NCI-H2196 treated with DMSO at 0.1 percent for 48 hours (cell line): ENCODE measurements around the gene TMEM184A.
"Not testable (repeated sequence)": the region's sequence is repeated elsewhere in the genome, so short reads cannot be mapped to it uniquely, and the experiment has no call there.

Experiments used
- DNase-seq: peaks from one replicate; lab custom pipeline; 2025; ENCODE audit not compliant: unreplicated experiment; lab: John Stamatoyannopoulos, UW

The TMEM184A gene

GRCh38 chr7:1590887-1591286, 34.9 kb upstream of the TMEM184A start:
- DNase-seq, result no peak

- DNase-seq, result no peak
Measured at GRCh38 chr7:1590476-1590875, 34.5 kb upstream of the TMEM184A start.

GRCh38 chr7:1588978-1589377, 33.0 kb upstream of the TMEM184A start:
- DNase-seq, result no peak

- DNase-seq, result no peak
Measured at GRCh38 chr7:1587738-1588137, 31.7 kb upstream of the TMEM184A start.

- DNase-seq, result no peak
Measured at GRCh38 chr7:1586827-1587705, 31.1 kb upstream of the TMEM184A start.

- no peak for DNase-seq
Measured at GRCh38 chr7:1586126-1586826, 30.3 kb upstream of the TMEM184A start.

- DNase-seq, result no peak
Measured at GRCh38 chr7:1585142-1585981, 29.4 kb upstream of the TMEM184A start.

GRCh38 chr7:1584700-1585099, 28.7 kb upstream of the TMEM184A start:
- DNase-seq, result no peak

GRCh38 chr7:1583241-1583930, 27.4 kb upstream of the TMEM184A start:
- not testable (repeated sequence) for DNase-seq

GRCh38 chr7:1580422-1581030, 24.5 kb upstream of the TMEM184A start:
- no peak for DNase-seq

- DNase-seq, result peak; percentile 36
Measured at GRCh38 chr7:1579481-1580421, 23.7 kb upstream of the TMEM184A start.

- DNase-seq, result no peak
Measured at GRCh38 chr7:1578513-1578912, 22.5 kb upstream of the TMEM184A start.

GRCh38 chr7:1576521-1577253, 20.7 kb upstream of the TMEM184A start:
- no peak for DNase-seq

- no peak for DNase-seq
Measured at GRCh38 chr7:1575809-1576208, 19.8 kb upstream of the TMEM184A start.

GRCh38 chr7:1572111-1572822, 16.3 kb upstream of the TMEM184A start:
- no peak for DNase-seq

- DNase-seq, result peak; percentile 81
Measured at GRCh38 chr7:1569833-1570632, 14.0 kb upstream of the TMEM184A start, which contains the start of gene PSMG3. Gene PSMG3, minus strand, starts transcription at chr7:1570032. Its CDS starts 693 bp downstream, at chr7:1569339.

- no peak for DNase-seq
Measured at GRCh38 chr7:1569440-1569832, 13.4 kb upstream of the TMEM184A start.
